Body of pancreas (tissue), 4 donors: ENCODE data around the gene FBXL20. TPM values are rescaled to one million over a fixed set of nuclear protein-coding genes. Genes with fewer than 3 reads are reported as not detected.
A peak's percentile ranks its signal among the peaks of the same experiment; 100 is the strongest.
"Not testable (repeated sequence)": the region's sequence is repeated elsewhere in the genome, so short reads cannot be mapped to it uniquely, and the experiment has no call there.

Experiments
- ATAC-seq: fragments of 150-250 bp; one replicate; pipeline ENCODE4 v1.9.1; 2016
- DNase-seq, 4 donors: peaks; one replicate each; pipeline ENCODE4 v3.0.0-alpha.2; 2019
- H3K27ac ChIP-seq, 4 donors: fragments of 200-600 bp; sonication (generic); 1 replicate in 3 of 4; 2 replicates in 1 of 4; pipeline versions ENCODE4 v1.5.1 to v1.6.1; 2016 to 2019; ENCODE audit warnings: mild to moderate bottlenecking in 1 of 4, mixed read lengths in 1 of 4, moderate library complexity in 1 of 4
- H3K27me3 ChIP-seq, 2 donors: fragments of 200-600 bp; sonication (generic); one replicate each; pipeline ENCODE4 v1.6.0; 2016; ENCODE audit warnings: mild to moderate bottlenecking in 1 of 2
- H3K36me3 ChIP-seq, 2 donors: fragments of 200-600 bp; sonication (generic); replicated peaks in 1 of 2; 2 replicates each; pipeline ENCODE4 v1.5.1; 2016; ENCODE audit warnings: low read depth in 2 of 2; ENCODE audit not compliant: insufficient read depth in 1 of 2
- H3K4me1 ChIP-seq: fragments of 200-600 bp; sonication (generic); one replicate; pipeline ENCODE4 v1.6.0; 2016
- H3K4me3 ChIP-seq, 2 donors: fragments of 200-600 bp; sonication (generic); 1 replicate in 1 of 2; 2 replicates in 1 of 2; pipeline ENCODE4 v1.5.1; 2016 to 2019
- H3K9me3 ChIP-seq, 3 donors: fragments of 200-600 bp; sonication (generic); 1 replicate in 2 of 3; 2 replicates in 1 of 3; pipeline ENCODE4 v1.5.1; 2016
- CTCF ChIP-seq, 7 experiments: fragments of 450-650 bp in 4 of 7; fragments of 200-600 bp in 3 of 7; sonication (generic) in 3 of 7; IDR thresholded peaks; one replicate each; pipeline ENCODE4 v1.5.1; 2016 to 2019; ENCODE audit warnings: antibody characterized with exemption in 7 of 7
- POLR2A ChIP-seq, 3 donors: fragments of 450-650 bp; IDR thresholded peaks; one replicate each; pipeline ENCODE4 v1.6.1; 2016; ENCODE audit warnings: antibody characterized with exemption in 3 of 3, mild to moderate bottlenecking in 2 of 3
- WGBS, 2 donors: methylation state at CpG; one replicate each; pipeline ENCODE4 v1.1.5; 2017; 5-methylcytosine and 5-hydroxymethylcytosine counted together
- intact Hi-C: fragments of 100-400 bp; cut with DNase I; formaldehyde crosslinking; loops from one replicate; pipeline ENCODE4 v1.15.1; 2023
- total RNA-seq, 2 donors: library from RNA; depleted of rRNA; stranded (reverse); fragments of >200 nt; gene quantifications; one replicate each; pipeline ENCODE4 v1.1.0, GENCODE V29; 2016

Gene FBXL20
- total RNA-seq, 2 donors from 2014 or later: 6.7 to 11.9 TPM

GRCh38 chr17:39351508-39351907 is 49.9 kb downstream of the FBXL20 start:
- peak; percentile 52 for ATAC-seq

DNA sequence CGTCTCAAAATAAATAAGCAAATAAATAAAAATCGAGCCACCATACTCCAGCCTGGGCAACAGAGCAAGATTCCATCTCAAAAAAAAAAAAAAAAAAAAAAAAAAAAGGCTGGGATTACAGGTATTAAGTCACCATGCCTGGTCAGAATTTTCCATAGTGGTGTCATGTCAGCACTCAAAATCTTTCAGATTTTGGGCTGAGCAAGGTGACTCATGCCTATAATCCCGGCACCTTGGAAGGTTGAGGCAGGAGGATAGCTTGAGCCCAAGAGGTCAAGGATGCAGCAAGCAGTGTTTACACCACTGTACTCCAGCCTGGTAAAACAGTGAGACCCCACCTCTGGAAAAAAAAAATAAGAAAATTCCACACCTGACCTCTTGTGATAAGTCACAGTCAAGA is 52.2 kb downstream of the FBXL20 start:
- DNase-seq (no peak), ATAC-seq (no peak)
- TF ChIP-seq POLR2A (IDR thresholded peaks at IDR 0.05) (no peak), CTCF (IDR thresholded peaks at IDR 0.05) (no peak)
- Histone ChIP-seq H3K36me3 (no peaks in the 10 kb centered on the region), H3K4me3 (no peak overlapping the region), H3K27ac (no peak overlapping the region), H3K27me3 (no peaks in the 10 kb centered on the region), H3K4me1 (peaks cover 19% of the 10 kb centered on the region), H3K9me3 (no peaks in the 10 kb centered on the region)
- intact Hi-C loops: no loop called here
- WGBS, 2 donors: 59 to 93% methylated on average over 3 of the region's 3 CpGs

More at GRCh38 chr17:39351508-39351907, 49.9 kb downstream of the FBXL20 start:
- TF ChIP-seq POLR2A (IDR thresholded peaks at IDR 0.05) (no peak), CTCF (IDR thresholded peaks at IDR 0.05) (no peak)
- no peaks in the 10 kb centered on the region for H3K36me3 ChIP-seq
- H3K4me3 ChIP-seq: no peak overlapping the region
- H3K9me3 ChIP-seq: no peaks in the 10 kb centered on the region
- intact Hi-C loops: no loop called here
- no peaks in the 10 kb centered on the region for H3K27me3 ChIP-seq
- peak overlapping the region in 3 of 4 donors; percentile 2 to 66 (median 30) for H3K27ac ChIP-seq
- H3K4me1 ChIP-seq: peaks cover 19% of the 10 kb centered on the region
- DNase-seq: no peak

- H3K4me3 ChIP-seq, H3K27me3 ChIP-seq, DNase-seq, H3K27ac ChIP-seq, H3K36me3 ChIP-seq, ATAC-seq, H3K9me3 ChIP-seq, intact Hi-C loops: not testable (repeated sequence)
- H3K4me1 ChIP-seq: peaks cover 13% of the 10 kb centered on the region
- WGBS, 2 donors: 95 to 100% methylated on average over 4 to 5 of the region's 5 CpGs
Observed at GRCh38 chr17:39346863-39347262, 54.6 kb downstream of the FBXL20 start.

GRCh38 chr17:39341541-39341940 is 59.9 kb downstream of the FBXL20 start:
- intact Hi-C loops: no loop called here

GRCh38 chr17:39340731-39341130 is 60.7 kb downstream of the FBXL20 start:
- H3K36me3 ChIP-seq: no peaks in the 10 kb centered on the region
- ATAC-seq: no peak
- no peaks in the 10 kb centered on the region for H3K4me1 ChIP-seq

More at GRCh38 chr17:39341541-39341940, 59.9 kb downstream of the FBXL20 start:
- Histone ChIP-seq H3K9me3 (no peaks in the 10 kb centered on the region), H3K36me3 (no peaks in the 10 kb centered on the region), H3K4me3 (no peak overlapping the region), H3K4me1 (no peaks in the 10 kb centered on the region), H3K27me3 (no peaks in the 10 kb centered on the region), H3K27ac (no peak overlapping the region)
- DNase-seq (no peak), ATAC-seq (no peak)
- TF ChIP-seq POLR2A (IDR thresholded peaks at IDR 0.05) (no peak), CTCF (IDR thresholded peaks at IDR 0.05) (no peak)
- WGBS, 2 donors: 81 to 87% methylated on average over 3 of the region's 3 CpGs

More at GRCh38 chr17:39340731-39341130, 60.7 kb downstream of the FBXL20 start:
- Histone ChIP-seq H3K4me3 (no peak overlapping the region), H3K9me3 (no peaks in the 10 kb centered on the region), H3K27ac (no peak overlapping the region), H3K27me3 (no peaks in the 10 kb centered on the region)
- intact Hi-C loops: no loop called here
- TF ChIP-seq POLR2A (IDR thresholded peaks at IDR 0.05): no peak
- no peak for TF ChIP-seq CTCF (IDR thresholded peaks at IDR 0.05)
- no peak for DNase-seq
